GM06990 (cell line): ENCODE results near the gene LXN.

Experiments used
- DNase-seq: peaks from one replicate; pipeline ENCODE4 v3.0.0-alpha.2; 2011; ENCODE audit not compliant: insufficient read length; ENCODE audit errors: extremely low read depth
- H3K27me3 ChIP-seq: replicated peaks from 2 replicates; pipeline ENCODE4 v1.6.0; 2011; ENCODE audit warnings: low read length; ENCODE audit not compliant: control insufficient read depth, insufficient read depth
- H3K36me3 ChIP-seq: 2 replicates; pipeline ENCODE4 v1.5.1; 2011; ENCODE audit warnings: low read length; ENCODE audit not compliant: control insufficient read depth, insufficient read depth
- H3K4me3 ChIP-seq: replicated peaks from 2 replicates; pipeline ENCODE4 v1.5.1; 2011; ENCODE audit warnings: low read depth, mild to moderate bottlenecking, control low read depth, low read length
- TF ChIP-seq, protein P1 (sequence below): IDR thresholded peaks from 2 replicates; pipeline ENCODE4 v1.5.1; 2011; ENCODE audit warnings: low read length, control low read depth, mild to moderate bottlenecking, inconsistent platforms; ENCODE audit not compliant: insufficient read depth, poor library complexity, severe bottlenecking

Gene LXN

DNA sequence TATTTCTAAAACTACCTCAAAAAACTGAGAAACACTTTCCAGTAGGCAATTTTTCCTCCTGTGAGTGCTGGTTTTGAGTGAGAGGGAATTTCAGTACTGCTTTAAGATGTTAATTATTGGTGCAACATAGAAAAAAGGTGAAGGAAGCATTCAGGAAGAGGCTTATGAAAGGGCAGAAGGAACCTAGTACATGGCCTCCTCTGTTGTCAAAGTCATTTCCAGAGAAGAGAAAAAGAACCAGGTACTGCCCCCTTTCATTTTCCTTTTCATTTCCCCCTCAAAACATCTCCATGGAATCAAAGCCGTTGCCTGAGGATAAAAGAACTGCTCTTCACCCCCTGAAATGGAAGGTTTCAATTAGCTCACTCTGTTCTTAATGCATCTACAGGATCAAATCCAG lies 40.0 kb upstream of the LXN start:
- TF ChIP-seq, protein P1, sequence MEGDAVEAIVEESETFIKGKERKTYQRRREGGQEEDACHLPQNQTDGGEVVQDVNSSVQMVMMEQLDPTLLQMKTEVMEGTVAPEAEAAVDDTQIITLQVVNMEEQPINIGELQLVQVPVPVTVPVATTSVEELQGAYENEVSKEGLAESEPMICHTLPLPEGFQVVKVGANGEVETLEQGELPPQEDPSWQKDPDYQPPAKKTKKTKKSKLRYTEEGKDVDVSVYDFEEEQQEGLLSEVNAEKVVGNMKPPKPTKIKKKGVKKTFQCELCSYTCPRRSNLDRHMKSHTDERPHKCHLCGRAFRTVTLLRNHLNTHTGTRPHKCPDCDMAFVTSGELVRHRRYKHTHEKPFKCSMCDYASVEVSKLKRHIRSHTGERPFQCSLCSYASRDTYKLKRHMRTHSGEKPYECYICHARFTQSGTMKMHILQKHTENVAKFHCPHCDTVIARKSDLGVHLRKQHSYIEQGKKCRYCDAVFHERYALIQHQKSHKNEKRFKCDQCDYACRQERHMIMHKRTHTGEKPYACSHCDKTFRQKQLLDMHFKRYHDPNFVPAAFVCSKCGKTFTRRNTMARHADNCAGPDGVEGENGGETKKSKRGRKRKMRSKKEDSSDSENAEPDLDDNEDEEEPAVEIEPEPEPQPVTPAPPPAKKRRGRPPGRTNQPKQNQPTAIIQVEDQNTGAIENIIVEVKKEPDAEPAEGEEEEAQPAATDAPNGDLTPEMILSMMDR: no peak
- Histone ChIP-seq H3K27me3 (no peaks in the 10 kb centered on the region), H3K4me3 (no peak overlapping the region), H3K36me3 (peaks cover 4% of the 10 kb centered on the region)
- DNase-seq: no peak

DNA sequence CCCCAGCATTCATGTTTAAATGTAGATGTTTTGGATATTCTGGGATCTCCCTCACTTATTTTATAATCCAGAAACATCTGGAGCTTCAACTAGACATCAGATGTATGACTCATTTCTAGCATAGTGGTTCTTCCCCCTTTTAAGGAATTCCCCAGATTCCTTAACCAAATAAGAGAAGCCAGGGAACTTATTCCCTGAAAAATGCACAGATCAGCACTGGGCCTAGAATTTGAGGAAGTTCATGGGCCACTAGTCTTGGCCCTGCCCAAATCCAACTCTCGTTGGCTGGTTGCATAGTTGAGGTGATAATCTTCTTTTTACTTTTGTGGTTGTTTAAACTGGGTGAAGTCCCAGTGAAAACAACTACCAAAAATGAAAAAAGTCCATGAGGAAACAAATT lies 39.4 kb upstream of the LXN start:
- DNase-seq: no peak
- H3K4me3 ChIP-seq: no peak overlapping the region
- TF ChIP-seq, protein P1: no peak
- peaks cover 4% of the 10 kb centered on the region for H3K36me3 ChIP-seq
- no peaks in the 10 kb centered on the region for H3K27me3 ChIP-seq

DNA sequence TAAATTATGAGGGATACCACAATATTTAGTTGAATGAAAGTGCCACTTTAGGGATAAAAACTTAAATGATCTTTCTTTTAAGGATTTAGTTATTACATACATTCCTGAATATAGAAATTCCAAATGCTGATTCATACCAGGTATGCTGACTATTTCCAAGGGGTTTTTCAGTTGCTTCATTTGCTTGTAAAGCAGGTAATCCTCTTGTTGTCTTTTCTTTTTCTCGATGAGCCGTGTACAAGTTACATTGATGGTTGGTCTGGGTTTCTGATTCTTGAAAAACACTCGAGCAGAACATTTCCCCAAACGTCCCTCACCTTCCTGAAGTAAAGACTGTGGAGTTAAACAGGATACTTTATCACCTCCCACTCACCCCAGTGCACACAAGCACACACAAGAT lies 38.2 kb upstream of the LXN start:
- TF ChIP-seq, protein P1: no peak
- Histone ChIP-seq H3K36me3 (peaks cover 3% of the 10 kb centered on the region; the same call in 1 of the 2 replicates), H3K4me3 (no peak overlapping the region), H3K27me3 (no peaks in the 10 kb centered on the region)
- no peak for DNase-seq

DNA sequence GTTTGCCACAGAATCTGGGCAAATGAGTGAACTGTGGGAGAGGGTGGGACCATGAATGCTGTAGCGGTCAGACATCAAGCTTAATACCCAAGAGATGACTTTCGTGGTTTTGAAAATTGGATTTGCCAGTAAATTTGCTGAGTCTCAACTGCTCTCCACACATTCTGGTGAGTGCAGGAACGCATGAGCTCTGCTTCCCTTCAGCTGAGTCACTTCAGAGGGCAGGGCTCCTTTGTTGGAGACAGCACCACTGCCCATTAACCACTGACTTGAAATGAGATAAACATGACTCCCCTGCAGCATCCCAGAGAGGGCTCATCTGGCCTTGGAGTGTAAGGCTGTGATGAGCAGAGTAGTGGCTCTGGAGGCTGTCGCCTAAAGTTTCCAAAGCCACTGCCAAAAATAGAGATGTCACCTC lies 37.2 kb upstream of the LXN start:
- Histone ChIP-seq H3K27me3 (no peaks in the 10 kb centered on the region), H3K4me3 (no peak overlapping the region), H3K36me3 (peaks cover 3% of the 10 kb centered on the region; the same call in 1 of the 2 replicates)
- no peak for DNase-seq
- TF ChIP-seq, protein P1: no peak

DNA sequence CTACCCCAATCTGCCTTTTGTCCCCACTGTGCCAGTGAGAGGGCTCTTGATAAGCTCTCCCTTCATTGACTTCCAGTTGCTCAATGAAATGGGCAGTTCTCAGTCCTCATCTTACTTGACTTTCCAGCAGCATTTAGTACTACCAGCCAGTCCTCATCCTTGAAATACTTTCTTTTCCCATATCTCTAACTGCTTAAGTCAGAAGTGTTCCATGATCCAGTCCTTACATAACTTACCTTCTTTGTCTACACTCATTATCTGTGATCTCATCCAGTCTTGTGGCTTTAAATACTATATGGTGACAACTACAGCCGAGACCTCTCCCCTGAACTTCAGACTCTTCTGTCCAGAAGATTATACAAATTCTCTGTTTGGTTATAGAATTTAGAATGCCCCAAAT lies 31.1 kb upstream of the LXN start:
- DNase-seq: no peak
- Histone ChIP-seq H3K36me3 (no peaks in the 10 kb centered on the region; the same call in 1 of the 2 replicates), H3K4me3 (no peak overlapping the region), H3K27me3 (no peaks in the 10 kb centered on the region)
- TF ChIP-seq, protein P1: no peak
